GM18909 (cell line): ENCODE measurements around the gene VASP.

Experiments used
- ATAC-seq: cut with Tn5 transposase; IDR thresholded peaks from one replicate; pipeline ENCODE4 v1.9.1; 2021; ENCODE audit warnings: mild to moderate bottlenecking; ENCODE audit not compliant: unreplicated experiment, poor library complexity

VASP gene

DNA sequence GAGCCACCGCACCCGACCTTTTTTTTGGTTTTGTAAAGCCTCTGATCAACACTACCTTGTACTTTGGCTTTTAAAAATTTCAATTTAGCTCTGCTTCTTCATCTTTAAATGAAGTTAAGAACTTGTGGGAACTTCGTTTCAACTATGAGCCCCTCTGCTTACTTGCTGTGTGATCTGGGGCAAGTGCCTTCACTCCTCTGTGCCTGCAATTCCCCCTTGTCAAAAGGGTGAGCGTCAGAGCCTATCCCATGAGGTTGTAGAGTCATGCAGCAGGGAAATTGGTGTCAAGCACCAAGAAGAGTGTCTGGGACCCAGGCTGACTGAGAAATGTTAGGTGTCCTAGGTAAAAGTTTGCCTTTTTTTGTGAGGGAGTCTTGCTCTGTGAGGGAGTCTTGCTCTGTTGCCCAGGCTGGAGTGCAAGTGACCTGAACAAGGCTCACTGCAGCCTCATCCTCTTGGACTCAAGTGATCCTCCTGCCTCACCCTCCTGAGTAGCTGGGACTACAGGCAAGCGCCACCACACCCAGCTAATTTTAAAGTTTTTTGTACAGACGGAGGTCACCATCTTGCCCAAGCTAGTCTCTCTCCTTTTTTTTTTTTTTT, 5.7 kb downstream of the VASP start:
- no peak for ATAC-seq

DNA sequence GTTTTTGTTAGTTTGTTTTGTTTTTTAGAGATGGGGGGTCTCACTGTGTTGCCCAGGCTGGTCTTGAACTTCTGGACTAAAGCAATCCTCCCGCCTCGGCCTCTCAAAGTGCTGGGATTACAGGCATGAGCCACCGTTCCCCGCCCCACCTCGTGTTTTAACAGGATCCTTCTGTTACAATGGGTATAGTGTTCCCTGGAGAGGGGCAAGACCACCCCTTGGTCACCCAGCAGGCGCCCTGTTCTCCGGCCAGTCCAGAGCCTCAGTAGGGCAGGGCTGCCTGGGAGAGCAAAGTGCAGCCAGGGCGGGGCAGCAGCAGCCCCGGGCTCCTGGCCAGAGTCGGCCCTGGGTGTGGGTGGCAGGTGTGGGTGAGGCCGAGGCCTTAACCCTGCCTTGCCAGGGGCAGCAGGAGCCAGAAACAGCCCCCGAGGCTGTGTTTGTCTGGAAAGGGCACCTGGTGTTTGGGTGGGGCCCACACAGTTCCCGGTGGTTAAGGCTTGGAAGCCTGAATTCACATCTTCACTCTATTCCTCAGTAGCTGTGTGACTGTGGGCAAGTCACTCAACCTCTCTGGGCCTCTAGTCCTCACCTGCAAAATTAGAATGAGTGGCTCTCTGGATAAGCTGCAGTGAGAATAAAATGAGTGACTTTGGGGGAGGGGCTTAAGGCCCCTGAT, 7.2 kb downstream of the VASP start:
- no peak for ATAC-seq

DNA sequence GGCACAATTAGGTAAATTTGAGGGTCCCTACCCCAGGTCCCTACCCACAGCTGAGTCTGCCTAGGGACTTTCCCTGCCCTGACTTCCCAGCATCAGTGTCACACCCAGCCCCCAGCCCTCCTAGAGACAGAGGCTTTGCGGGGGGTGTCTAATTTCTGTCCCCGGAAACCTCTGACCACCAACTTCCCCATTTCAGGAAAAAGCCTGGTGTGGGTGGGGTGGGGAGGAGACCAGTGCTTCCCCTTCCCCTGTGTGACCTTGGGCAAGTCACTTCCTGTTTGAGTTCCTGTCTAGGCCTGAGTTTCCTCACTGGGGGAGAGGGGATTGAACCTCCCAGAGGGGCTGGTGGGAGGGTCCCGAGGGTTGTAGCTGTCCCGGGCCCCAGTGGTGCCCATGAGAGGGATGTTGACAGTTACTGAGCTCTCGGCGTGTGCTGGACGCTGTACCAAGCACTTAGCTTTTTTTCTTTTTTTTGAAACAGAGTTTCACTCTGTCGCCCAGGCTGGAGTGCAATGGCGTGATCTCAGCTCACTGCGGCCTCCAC, 7.9 kb downstream of the VASP start:
- no peak for ATAC-seq

DNA sequence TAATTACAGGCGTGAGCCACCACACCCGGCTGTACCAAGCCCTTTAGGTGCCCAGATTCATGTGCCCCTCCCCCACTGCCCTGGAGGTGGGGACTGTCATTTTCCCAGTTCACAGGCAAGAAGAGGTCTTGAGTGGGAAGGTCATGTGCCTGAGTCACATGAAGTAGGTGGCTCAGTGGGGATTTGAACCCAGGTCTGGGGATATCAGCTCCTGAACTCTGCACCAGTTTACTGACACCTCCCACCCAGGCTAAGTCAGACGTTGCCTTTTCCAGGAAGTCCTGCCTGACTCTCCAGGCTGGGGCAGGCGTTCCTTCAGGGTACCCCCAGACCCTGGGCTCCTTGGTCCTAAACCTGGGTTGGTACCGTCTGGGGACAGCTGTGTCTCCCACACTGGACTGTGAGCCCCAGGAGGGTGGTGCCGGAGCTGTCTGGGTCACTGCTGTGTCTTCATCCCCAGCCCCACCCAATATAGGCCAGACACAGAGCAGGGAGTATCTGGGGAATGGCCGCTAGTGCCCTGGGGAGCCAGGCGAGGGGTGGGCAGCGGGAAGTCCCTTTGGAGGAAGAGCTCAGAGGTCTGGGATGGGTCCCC, 8.6 kb downstream of the VASP start:
- no peak for ATAC-seq

DNA sequence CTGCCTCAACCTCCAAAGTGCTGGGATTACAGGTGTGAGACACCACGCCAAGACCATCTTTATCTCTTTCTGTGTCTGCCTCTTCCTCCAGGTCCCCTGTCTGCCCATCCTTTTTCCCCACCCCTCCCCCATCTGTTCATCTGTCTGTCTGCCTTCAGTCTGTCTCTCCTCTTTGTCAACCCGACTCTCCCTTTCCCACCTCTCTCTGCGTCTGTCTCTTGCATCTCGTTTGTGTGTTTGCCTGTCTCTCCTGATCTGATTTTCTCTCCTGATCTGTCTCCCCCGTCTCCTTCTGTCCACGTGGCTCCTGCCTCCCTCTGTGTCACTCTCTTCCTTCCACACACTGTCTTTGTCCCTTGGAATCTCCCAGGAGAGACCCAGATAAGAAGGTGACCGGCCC, 10.0 kb downstream of the VASP start:
- no peak for ATAC-seq

DNA sequence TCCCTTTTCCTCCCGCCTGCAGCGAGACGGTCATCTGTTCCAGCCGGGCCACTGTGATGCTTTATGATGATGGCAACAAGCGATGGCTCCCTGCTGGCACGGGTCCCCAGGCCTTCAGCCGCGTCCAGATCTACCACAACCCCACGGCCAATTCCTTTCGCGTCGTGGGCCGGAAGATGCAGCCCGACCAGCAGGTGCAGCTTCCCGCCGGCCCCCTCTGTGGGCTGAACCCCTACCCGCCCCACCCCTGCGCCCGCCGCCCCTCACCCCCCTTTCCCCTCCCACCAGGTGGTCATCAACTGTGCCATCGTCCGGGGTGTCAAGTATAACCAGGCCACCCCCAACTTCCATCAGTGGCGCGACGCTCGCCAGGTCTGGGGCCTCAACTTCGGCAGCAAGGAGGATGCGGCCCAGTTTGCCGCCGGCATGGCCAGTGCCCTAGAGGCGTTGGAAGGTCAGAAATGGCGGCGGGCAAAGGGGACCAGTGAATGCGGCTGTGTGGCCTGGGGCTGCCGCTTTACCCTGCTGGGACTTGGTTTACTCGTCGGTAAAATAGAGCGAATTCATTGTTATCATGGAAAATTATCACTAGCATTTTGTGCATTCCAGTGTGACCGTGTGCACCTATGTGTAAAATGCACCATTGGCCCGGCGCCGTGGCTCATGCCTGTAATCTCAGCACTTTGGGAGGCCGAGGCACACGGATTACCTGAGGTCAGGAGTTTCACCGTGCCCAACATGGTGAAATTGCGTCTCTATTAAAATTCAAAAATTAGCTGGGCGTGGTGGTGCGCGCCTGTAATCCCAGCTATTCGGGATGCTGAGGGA, 10.6 kb downstream of the VASP start:
- no peak for ATAC-seq

DNA sequence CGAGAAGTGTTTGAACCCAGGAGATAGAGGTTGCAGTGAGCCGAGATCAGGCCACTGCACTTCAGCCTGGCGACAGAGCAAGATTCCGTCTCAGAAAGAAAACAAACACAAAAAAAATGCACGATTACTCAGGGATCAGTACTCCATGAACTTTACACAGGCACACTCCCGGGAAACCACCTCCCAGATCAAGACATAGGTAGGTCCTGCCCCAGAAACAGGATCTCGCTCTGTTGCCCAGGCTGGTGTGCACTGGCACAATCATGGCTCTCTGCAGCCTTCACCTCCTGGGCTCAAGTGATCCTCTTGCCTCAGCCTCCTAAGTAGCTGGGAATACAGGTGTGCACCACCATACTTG, 11.2 kb downstream of the VASP start:
- no peak for ATAC-seq

DNA sequence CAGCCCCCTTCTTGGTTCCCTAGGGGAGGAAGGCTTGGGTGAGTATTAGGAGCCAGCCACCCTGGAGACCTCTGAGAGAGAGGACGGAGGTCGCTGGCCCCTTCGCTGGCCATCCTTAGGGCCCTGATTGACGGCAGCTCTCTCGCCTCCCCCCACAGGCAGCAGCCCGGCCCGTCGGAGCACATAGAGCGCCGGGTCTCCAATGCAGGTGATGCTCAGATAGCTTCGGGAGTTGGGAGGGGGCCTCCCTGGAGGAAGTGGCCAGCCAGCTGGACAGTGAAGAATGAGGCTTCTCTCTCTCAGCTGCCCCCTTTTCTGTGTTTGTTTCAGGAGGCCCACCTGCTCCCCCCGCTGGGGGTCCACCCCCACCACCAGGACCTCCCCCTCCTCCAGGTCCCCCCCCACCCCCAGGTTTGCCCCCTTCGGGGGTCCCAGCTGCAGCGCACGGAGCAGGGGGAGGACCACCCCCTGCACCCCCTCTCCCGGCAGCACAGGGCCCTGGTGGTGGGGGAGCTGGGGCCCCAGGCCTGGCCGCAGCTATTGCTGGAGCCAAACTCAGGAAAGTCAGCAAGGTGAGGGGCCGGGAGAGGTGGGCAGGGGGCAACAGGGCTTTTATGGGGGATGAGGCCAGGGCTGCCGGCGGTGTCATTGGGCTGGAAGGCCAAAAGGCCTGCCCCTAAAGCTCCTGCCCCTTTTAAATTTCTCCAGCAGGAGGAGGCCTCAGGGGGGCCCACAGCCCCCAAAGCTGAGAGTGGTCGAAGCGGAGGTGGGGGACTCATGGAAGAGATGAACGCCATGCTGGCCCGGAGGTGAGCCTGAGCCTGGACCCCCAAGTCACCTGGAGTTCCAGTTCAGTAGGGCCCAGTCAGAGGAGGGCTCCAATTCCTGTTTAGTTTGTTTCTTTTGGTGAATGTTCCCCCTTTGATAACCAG, 15.0 kb downstream of the VASP start:
- no peak for ATAC-seq

DNA sequence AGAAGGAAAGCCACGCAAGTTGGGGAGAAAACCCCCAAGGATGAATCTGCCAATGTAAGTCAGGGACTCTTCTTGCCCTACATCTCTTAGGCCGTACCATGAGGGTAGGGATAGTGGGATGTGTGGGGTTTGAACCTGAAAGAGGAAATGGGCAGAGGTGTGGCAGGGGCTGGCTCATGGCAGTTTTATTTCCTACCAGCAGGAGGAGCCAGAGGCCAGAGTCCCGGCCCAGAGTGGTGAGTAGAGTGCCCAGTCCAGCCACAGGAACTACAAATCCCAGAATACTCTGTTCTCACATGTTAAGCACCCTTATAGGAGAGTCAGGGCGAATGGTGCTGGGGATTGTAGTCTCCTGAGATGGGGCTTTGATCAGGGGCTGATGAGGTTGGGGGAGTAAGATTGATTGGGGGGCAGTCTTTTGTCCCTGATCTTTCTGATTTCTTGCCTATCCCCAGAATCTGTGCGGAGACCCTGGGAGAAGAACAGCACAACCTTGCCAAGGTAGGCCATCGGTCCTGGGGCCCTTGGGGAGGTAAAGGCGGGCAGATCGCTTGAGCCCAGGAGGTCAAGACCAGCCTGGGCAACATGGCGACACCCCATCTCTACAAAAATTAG, 16.5 kb downstream of the VASP start:
- peak; percentile 70 for ATAC-seq

DNA sequence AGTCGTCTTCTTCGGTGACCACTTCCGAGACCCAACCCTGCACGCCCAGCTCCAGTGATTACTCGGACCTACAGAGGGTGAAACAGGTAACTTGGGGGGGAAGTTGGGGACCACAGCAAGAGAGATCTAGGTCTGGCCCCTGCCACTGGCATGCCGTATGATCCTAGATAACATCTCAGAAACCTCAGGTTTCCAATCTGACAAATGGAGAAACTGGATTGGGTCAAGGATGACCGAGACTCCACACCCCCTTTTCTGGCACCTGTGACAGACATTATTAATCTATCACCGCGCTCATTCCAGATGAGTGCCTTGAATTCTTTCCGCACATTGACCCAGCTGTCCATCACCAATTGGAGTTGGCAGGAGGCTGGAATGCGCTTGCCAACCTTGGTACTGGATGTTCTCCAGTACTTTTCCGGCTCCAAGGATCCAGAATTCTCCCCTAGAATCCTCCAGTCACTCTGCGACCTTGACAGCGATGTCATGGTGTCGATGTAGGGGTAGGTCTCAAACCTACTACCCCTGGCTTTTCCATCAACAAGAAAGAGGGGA, 17.4 kb downstream of the VASP start:
- ATAC-seq = no peak

DNA sequence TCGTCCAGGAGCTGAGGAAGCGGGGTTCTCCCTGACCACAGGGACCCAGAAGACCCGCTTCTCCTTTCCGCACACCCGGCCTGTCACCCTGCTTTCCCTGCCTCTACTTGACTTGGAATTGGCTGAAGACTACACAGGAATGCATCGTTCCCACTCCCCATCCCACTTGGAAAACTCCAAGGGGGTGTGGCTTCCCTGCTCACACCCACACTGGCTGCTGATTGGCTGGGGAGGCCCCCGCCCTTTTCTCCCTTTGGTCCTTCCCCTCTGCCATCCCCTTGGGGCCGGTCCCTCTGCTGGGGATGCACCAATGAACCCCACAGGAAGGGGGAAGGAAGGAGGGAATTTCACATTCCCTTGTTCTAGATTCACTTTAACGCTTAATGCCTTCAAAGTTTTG, 18.9 kb downstream of the VASP start:
- ATAC-seq = no peak

DNA sequence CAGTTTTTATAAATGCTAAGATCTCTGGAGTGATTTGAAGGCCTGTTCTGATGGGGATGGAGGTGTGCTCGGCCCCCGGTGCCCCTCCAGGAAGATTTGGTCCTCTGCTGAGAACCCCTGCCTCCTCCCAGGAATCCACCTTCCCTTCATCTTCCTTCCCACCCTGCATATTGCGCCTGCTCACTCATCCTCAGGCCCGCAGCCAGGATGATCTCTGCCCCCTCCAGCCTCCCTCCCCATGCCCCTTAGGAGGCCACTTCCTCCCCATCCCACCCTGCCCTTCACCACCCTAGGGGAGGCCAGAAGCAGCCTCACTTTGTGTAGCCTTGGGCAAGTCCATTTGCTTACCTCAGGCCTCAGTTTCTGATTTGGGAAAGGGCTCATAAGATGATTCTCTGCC, 19.7 kb downstream of the VASP start:
- no peak for ATAC-seq

DNA sequence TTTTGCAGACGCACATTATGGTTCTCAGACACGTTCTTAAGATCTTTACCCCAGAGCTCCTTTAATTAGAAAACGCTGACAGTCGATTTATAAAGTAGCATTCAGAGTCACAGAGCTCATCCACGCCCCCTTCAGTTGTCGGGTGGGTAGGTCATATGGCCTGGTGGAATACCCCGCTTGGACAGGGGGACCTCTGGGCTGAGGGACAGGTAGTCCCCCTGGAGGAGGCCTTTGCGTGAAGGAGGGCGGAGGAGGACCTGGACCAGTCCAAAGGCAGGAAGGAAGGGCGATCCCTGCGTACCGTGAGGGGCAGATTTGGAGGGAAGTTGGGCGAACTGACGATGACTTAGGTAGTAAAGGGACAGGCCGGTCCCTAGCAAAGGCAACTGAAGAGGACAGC, 20.5 kb downstream of the VASP start:
- no peak for ATAC-seq

DNA sequence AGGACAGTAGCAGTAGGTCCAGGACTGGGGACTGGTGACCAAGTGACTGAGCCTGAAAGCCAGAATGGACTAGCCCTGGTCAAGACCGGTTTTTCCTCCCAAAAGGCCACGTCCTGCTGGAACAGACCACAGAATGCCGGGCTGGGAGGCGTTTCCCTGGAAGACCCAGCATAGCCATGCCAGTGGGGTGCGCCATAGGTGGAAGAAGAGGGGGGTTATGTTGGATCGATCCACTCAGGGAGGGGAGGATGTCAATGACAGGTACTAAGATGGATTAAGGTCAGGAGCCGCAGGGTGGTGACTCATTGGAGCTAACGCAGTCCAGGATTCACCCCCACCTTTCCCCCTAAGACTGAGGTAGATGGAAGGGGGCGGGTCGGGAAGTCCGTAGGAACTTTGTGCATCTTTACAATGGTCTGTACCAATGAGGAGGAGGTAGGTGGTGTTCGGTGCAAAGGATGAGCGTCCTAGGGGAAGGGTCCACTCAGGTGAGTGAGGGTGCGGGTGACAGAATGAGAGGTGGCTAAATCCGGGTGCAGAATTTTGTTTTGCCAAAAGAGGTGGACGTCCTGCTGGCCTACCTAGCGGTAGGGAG, 21.0 kb downstream of the VASP start:
- ATAC-seq = no peak

DNA sequence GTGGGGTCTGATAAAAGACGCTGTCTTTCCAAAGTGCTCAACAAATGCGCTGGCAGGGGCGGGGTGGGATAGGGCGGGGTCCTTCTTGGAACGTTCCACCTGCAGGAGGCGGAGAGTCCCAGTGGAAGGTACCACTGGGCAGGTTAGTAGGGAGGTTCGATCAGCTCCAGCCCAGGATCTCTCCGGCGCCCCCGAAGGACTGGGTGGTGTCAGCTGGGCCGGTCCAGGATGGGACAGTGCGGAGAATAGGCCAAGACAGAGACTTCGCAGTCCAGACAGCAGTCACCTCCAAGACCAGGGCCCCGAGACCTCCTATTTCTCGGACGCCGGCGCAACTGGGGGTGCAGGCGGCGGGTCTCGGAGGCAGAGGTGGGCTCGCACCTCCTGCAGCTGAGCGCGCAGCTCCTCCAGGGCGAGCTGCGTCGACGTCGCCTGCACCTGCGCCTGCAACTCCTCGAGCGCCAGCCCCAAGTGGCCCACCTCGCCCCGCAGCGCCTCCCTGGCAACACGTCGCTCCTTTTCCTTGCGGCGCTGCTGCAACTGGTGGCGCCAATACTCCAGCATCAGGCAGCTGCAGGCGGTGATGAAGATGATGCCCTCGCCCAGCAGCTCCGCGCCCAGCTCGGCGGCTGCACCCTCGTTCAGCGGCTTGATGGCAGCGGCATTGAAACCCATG, 21.6 kb downstream of the VASP start:
- no peak for ATAC-seq

DNA sequence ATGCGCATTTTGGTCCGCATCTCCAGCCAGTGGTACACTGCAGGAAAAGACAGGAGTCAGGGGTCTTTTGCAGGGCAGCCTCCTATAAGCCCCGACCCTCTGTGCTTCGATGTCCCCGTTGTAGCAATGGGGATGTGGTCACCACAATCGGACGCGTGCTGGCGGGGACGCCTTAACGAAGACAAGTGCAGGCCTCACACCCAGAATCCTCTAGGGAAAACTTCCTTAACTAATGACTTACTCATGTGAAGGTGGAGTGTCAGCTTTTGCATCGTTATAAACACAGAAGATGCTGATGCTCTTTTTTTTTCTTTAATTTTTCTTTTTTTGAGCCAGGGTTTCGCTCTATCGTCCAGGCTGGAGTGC, 22.1 kb downstream of the VASP start:
- no peak for ATAC-seq

DNA sequence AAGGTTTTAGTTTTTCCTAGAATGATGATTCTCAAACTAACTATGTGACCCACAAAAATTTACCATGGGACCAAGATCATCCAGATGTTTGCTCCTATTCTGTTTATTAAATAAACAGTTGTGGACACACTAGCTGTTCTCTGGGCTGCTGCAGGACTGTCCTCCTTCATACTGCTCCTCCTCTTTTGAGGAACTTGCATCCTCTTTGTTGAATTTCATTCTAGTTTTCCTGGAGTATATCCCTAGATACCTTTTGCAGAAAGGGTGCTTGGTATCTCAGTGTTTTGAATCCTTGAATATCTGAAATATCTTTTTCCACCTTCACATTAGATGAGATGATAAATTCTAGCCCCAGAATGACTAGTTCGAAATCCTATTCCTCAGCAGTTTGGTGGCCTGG, 24.1 kb downstream of the VASP start:
- no peak for ATAC-seq

DNA sequence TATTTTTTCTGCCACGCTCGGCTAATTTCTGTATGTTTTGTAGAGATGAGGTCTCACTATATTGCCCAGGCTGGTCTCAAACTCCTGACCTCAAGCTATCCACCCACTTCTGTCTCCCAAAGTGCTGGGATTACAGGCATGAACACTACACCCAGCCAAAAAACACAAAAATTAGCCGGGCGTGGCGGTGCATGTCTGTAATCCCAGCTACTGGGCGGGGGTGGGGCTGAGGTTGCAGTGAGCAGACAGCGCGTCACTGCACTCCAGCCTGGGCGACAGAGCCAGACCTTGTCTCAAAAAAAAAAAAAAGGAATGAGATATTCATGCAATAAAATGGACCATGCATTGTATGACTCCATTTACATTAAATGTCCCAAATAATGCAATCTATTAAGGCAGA, 32.2 kb downstream of the VASP start:
- ATAC-seq = no peak
